ENCODE data around the gene TPRG1L.

Gene TPRG1L

GRCh38 chr1:3638027-3638426, 13.2 kb downstream of the TPRG1L start:
- no peak overlapping the region for H3K4me3 ChIP-seq
- H3K27ac ChIP-seq = no peak overlapping the region

- Histone ChIP-seq H3K4me3 (no peak overlapping the region), H3K27ac (no peak overlapping the region)
Measured at GRCh38 chr1:3638676-3639075, 13.9 kb downstream of the TPRG1L start.

- Histone ChIP-seq H3K4me3 (no peak overlapping the region), H3K27ac (no peak overlapping the region)
Measured at GRCh38 chr1:3639397-3639911, 14.6 kb downstream of the TPRG1L start.

GRCh38 chr1:3640121-3640837, 15.5 kb downstream of the TPRG1L start:
- Histone ChIP-seq H3K27ac (no peak overlapping the region), H3K4me3 (no peak overlapping the region)

- Histone ChIP-seq H3K4me3 (no peak overlapping the region), H3K27ac (no peak overlapping the region)
Measured at GRCh38 chr1:3641046-3641760, 16.4 kb downstream of the TPRG1L start.

- no peak overlapping the region for H3K27ac ChIP-seq
- H3K4me3 ChIP-seq = no peak overlapping the region
Measured at GRCh38 chr1:3641816-3642215, 17.0 kb downstream of the TPRG1L start.

- no peak overlapping the region for H3K27ac ChIP-seq
- H3K4me3 ChIP-seq = no peak overlapping the region
Measured at GRCh38 chr1:3642919-3643675, 18.3 kb downstream of the TPRG1L start.

GRCh38 chr1:3644273-3644672, 19.5 kb downstream of the TPRG1L start:
- H3K27ac ChIP-seq = no peak overlapping the region

GRCh38 chr1:3645247-3645646, 20.4 kb downstream of the TPRG1L start:
- no peak overlapping the region for H3K4me3 ChIP-seq

More at GRCh38 chr1:3644273-3644672, 19.5 kb downstream of the TPRG1L start:
- no peak overlapping the region for H3K4me3 ChIP-seq

GRCh38 chr1:3645666-3646355, 21.0 kb downstream of the TPRG1L start:
- H3K27ac ChIP-seq = no peak overlapping the region
- H3K4me3 ChIP-seq = no peak overlapping the region

More at GRCh38 chr1:3645247-3645646, 20.4 kb downstream of the TPRG1L start:
- H3K27ac ChIP-seq = no peak overlapping the region

GRCh38 chr1:3646596-3646995, 21.8 kb downstream of the TPRG1L start:
- Histone ChIP-seq H3K27ac (no peak overlapping the region), H3K4me3 (no peak overlapping the region)

- Histone ChIP-seq H3K27ac (peak within 1 kb of the TSS in 20 of 21 experiments; percentile 16 to 87 (median 73)), H3K4me3 (peak within 1 kb of the TSS; percentile 59 to 99 (median 90))
Measured at GRCh38 chr1:3649342-3650247, 24.8 kb downstream of the TPRG1L start, which contains the start of gene WRAP73. Gene WRAP73, minus strand, starts transcription at chr1:3650103. Its CDS starts 104 bp downstream, at chr1:3649999.

- Histone ChIP-seq H3K4me3 (peak overlapping the region in 4 of 7 experiments; percentile 90 to 99 (median 94)), H3K27ac (peak overlapping the region in 1 of 21 experiments; percentile 81)
Measured at GRCh38 chr1:3650248-3651025, 25.6 kb downstream of the TPRG1L start.

- Histone ChIP-seq H3K4me3 (peak overlapping the region in 4 of 7 experiments; percentile 14 to 48 (median 37)), H3K27ac (no peak overlapping the region)
Measured at GRCh38 chr1:3651026-3651929, 26.5 kb downstream of the TPRG1L start.

GRCh38 chr1:3651930-3652547, 27.2 kb downstream of the TPRG1L start, which contains the start of gene TP73:
Gene TP73, plus strand, starts transcription at chr1:3652516. Its CDS starts 29,850 bp downstream, at chr1:3682366.
- H3K27ac ChIP-seq = no peak within 1 kb of the TSS
- peak within 1 kb of the TSS; percentile 10 to 48 (median 26) for H3K4me3 ChIP-seq

Data from skin epidermis (tissue), 12 donors.